Epithelial cell of esophagus (primary cell): Measurements from ENCODE around the gene SF3B4.

ENCODE experiments used
- DNase-seq: peaks from one replicate; pipeline ENCODE4 v3.0.0; 2010; ENCODE audit warnings: low read depth
- H3K4me3 ChIP-seq: 2 replicates; pipeline ENCODE4 v1.5.1; 2011; ENCODE audit warnings: mild to moderate bottlenecking, low read length, control low read depth
- TF ChIP-seq, protein P1 (sequence below): IDR thresholded peaks from 2 replicates; pipeline ENCODE4 v1.5.1; 2011; ENCODE audit warnings: low read depth, mild to moderate bottlenecking, low read length, control low read depth, inconsistent platforms; ENCODE audit not compliant: insufficient read depth; ENCODE audit errors: missing control alignments

The SF3B4 gene

DNA sequence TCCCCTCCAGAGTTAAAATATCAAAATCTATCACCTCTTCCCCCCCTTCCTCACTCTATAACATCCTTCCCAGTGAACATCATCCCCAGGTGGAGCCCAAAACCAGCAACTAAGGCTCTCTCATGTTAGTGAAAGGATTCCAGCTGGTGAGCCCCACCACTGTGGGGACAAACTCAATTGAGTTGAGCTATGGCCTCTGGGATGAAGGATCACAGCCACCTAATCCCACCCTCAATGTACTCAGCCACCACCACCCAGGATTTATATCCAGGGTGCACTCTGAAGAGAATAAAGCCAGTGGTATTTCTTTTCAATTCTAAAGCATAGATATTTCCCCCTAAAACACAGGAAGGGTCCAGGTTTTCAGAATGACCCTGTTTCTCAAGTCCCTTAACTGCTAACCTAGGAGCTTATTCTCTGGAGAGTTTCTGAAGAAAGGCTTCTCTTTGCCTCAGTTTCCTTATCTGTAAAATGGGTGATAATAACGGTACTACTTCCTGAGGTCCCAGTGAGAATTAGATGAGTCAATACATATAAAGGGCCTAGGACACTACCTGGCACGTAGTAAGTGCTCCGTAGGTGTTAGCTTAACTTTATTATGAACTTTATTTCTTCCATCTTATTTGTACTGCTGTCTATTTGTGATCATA, 43.9 kb downstream of the SF3B4 start:
- DNase-seq, result no peak
- no peak overlapping the region for H3K4me3 ChIP-seq
- TF ChIP-seq, protein P1, sequence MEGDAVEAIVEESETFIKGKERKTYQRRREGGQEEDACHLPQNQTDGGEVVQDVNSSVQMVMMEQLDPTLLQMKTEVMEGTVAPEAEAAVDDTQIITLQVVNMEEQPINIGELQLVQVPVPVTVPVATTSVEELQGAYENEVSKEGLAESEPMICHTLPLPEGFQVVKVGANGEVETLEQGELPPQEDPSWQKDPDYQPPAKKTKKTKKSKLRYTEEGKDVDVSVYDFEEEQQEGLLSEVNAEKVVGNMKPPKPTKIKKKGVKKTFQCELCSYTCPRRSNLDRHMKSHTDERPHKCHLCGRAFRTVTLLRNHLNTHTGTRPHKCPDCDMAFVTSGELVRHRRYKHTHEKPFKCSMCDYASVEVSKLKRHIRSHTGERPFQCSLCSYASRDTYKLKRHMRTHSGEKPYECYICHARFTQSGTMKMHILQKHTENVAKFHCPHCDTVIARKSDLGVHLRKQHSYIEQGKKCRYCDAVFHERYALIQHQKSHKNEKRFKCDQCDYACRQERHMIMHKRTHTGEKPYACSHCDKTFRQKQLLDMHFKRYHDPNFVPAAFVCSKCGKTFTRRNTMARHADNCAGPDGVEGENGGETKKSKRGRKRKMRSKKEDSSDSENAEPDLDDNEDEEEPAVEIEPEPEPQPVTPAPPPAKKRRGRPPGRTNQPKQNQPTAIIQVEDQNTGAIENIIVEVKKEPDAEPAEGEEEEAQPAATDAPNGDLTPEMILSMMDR, result no peak

DNA sequence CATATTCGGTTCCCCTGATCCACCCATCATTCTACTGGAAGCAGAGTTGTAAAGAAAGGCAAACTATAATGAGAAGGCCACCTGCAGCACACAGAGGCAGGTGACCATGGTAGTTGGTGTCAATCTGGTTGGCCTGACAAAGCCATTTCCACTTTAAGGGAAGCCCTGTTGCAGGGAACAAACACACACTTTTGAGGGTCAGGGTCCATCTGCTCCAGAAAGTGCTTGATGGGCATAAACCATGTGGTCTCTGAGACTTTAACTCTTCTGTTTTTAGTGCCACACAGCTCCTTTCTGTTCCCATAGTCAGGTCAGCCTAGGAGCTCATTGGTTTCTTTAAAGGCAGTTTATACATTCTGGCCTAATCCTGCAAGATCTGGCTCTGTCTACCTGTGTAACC, 45.7 kb downstream of the SF3B4 start:
- no peak overlapping the region for H3K4me3 ChIP-seq
- no peak for DNase-seq
- TF ChIP-seq, protein P1, result no peak

DNA sequence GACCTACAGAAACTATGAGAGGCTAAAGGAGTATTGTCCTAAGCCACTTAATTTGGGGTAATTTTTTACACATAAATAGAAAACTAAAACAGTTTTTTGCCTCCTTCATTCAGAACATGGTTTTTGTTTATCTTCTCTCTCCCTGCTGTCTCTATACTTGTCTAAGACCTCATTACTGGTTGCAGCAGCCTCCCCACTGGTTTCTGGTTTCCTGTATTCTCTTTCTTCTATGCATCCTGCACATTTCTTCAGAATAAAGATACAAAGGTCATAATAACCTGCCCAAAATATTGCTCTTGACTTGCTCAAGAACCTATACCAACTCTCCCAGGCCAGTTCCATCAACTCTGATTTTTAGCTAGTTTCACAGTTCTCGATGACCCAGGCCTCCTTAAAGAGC, 48.0 kb downstream of the SF3B4 start:
- TF ChIP-seq, protein P1, result no peak
- H3K4me3 ChIP-seq, result no peak overlapping the region
- no peak for DNase-seq

DNA sequence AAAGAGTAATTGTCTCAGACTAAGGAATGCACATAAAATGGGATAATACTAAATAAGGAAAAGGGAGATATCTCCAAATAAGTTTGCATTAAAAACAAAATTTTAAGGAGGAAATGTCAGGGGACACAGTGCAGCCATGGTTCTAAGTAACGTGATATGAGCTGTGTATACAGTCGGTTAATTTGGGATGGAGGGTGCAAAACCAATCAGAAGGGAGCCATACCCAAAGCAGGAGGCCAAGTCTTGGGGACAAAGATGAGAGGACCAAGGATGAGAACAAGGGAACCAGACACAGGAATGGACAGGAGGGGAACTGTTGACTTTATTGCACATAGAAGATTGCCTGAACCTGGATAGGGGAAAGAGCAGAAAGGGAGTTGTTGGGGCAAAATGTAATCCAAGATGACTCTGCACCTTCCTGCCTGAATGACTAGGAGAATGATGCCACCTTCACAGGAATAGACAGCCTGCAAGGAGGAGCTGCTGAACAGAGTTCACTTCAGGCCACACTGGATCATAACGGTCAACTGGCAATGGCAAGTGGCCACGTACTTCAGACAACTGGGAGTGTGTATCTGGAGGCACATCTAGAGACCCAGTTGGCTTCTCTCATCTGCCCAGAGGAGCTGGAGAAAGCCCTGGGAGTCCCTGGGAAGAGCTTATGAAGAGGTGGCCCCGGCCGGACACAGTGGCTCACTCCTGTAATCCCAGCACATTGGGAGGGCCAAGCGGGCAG, 50.2 kb downstream of the SF3B4 start:
- no peak for DNase-seq
- TF ChIP-seq, protein P1, result no peak
- no peak overlapping the region for H3K4me3 ChIP-seq
